A549 (cell line): ENCODE results near the gene OTOP3. TPM values are rescaled to one million over a fixed set of nuclear protein-coding genes. Genes with fewer than 3 reads are reported as not detected.

Experiments used
- ATAC-seq, 2 experiments: fragments of 200-7000 bp in 1 of 2; fragments of >200 bp in 1 of 2; cut with Nextera tagmentation in 1 of 2; cut with Tn5 transposase in 1 of 2; 3 replicates each; pipeline versions ENCODE4 v1.8.0 to v1.9.1; 2018 to 2020; ENCODE audit warnings: mild to moderate bottlenecking in 1 of 2, moderate library complexity in 1 of 2
- CTCF ChIA-PET: fragments of 300-600 bp; sonication (Branson Sonifier 250); formaldehyde crosslinking; extraction: SDS; loops from one replicate; lab custom pipeline; 2021; ENCODE audit warnings: antibody characterized with exemption, inconsistent platforms; lab: Yijun Ruan, JAX
- POLR2A ChIA-PET: fragments of 350-600 bp; formaldehyde crosslinking; extraction: SDS; loops from one replicate; lab custom pipeline; 2021; ENCODE audit warnings: antibody characterized with exemption, inconsistent platforms; lab: Yijun Ruan, JAX
- DNase-seq, 2 experiments: peaks; one replicate each; pipeline versions ENCODE4 v3.0.0 to v3.0.0-alpha.2; 2011 to 2016; ENCODE audit warnings: low read depth in 1 of 2, low spot score in 1 of 2
- FAIRE-seq: peaks from 2 replicates; lab custom pipeline; 2011; peaks lifted over from hg19 to GRCh38; lab: Jason Lieb, UNC
- H3K27ac ChIP-seq, 2 experiments: fragments of >200 bp; sonication (Bioruptor Twin); formaldehyde crosslinking; 3 replicates each; pipeline ENCODE4 v1.5.1; 2016 to 2017
- H3K4me1 ChIP-seq: fragments of >200 bp; sonication (Bioruptor Twin); formaldehyde crosslinking; 3 replicates; pipeline ENCODE4 v1.6.1; 2016
- H3K4me2 ChIP-seq: fragments of >200 bp; sonication (Bioruptor Twin); formaldehyde crosslinking; 3 replicates; pipeline ENCODE4 v1.6.1; 2016
- H3K4me3 ChIP-seq: fragments of >200 bp; sonication (Bioruptor Twin); formaldehyde crosslinking; 3 replicates; pipeline ENCODE4 v1.5.1; 2016
- H3K9me3 ChIP-seq: fragments of >200 bp; sonication (Bioruptor Twin); formaldehyde crosslinking; 3 replicates; pipeline ENCODE4 v1.6.1; 2016
- CBX8 ChIP-seq: fragments of 200-600 bp; sonication (generic); IDR thresholded peaks from 2 replicates; pipeline ENCODE4 v1.6.1; 2016
- CHD4 ChIP-seq: fragments of 200-600 bp; sonication (generic); IDR thresholded peaks from 2 replicates; pipeline ENCODE4 v1.6.1; 2016; ENCODE audit warnings: antibody characterized with exemption, mild to moderate bottlenecking, borderline replicate concordance
- EHF ChIP-seq: fragments of 250-450 bp; sonication (Bioruptor Pico); IDR thresholded peaks from 2 replicates; pipeline ENCODE4 v1.5.0; 2020; ENCODE audit warnings: mild to moderate bottlenecking
- ESRRA ChIP-seq: fragments of 150-350 bp; IDR thresholded peaks from 2 replicates; pipeline ENCODE4 v1.6.1; 2014; ENCODE audit warnings: mild to moderate bottlenecking, low read length, borderline replicate concordance
- HDAC2 ChIP-seq: fragments of 200-600 bp; sonication (generic); IDR thresholded peaks from 2 replicates; pipeline ENCODE4 v1.6.1; 2016
- HEYL ChIP-seq: fragments of 250-450 bp; sonication (Bioruptor Pico); IDR thresholded peaks from 2 replicates; pipeline ENCODE4 v1.8.0; 2021; ENCODE audit warnings: mild to moderate bottlenecking, moderate library complexity
- HOXA7 ChIP-seq: fragments of 250-450 bp; sonication (Bioruptor Pico); IDR thresholded peaks from 2 replicates; pipeline ENCODE4 v1.5.0; 2020; ENCODE audit warnings: mild to moderate bottlenecking, moderate library complexity
- HOXB13 ChIP-seq: fragments of 250-450 bp; sonication (Bioruptor Pico); IDR thresholded peaks from 2 replicates; pipeline ENCODE4 v1.5.0; 2020; ENCODE audit warnings: low read depth, mild to moderate bottlenecking, moderate library complexity
- JUN ChIP-seq, 2 experiments: fragments of >200 bp; sonication (Bioruptor Twin); formaldehyde crosslinking; IDR thresholded peaks; 2 replicates in 1 of 2; 3 replicates in 1 of 2; pipeline ENCODE4 v1.6.1; 2016 to 2017
- JUNB ChIP-seq: fragments of >200 bp; sonication (Bioruptor Twin); formaldehyde crosslinking; IDR thresholded peaks from 2 replicates; pipeline ENCODE4 v1.6.1; 2016
- KDM5A ChIP-seq: fragments of 200-600 bp; sonication (generic); IDR thresholded peaks from 2 replicates; pipeline ENCODE4 v1.6.1; 2016; ENCODE audit warnings: antibody characterized with exemption, mild to moderate bottlenecking
- MYC ChIP-seq: IDR thresholded peaks from 2 replicates; pipeline ENCODE4 v1.6.1; 2012; ENCODE audit warnings: mild to moderate bottlenecking, inconsistent platforms, low read length, improper control_type of control experiment, borderline replicate concordance
- NFE2L2 ChIP-seq: fragments of 150-350 bp; conservative IDR thresholded peaks from 2 replicates; pipeline ENCODE4 v1.6.1; 2014; ENCODE audit warnings: low read length
- RAD21 ChIP-seq, 2 experiments: fragments of >200 bp in 1 of 2; sonication (Bioruptor Twin) in 1 of 2; formaldehyde crosslinking in 1 of 2; IDR thresholded peaks in 1 of 2; conservative IDR thresholded peaks in 1 of 2; 2 replicates in 1 of 2; 3 replicates in 1 of 2; pipeline ENCODE4 v1.6.1; 2012 to 2018; ENCODE audit warnings: inconsistent platforms in 1 of 2
- RCOR1 ChIP-seq: fragments of 150-350 bp; IDR thresholded peaks from 2 replicates; pipeline ENCODE4 v1.6.1; 2014; ENCODE audit warnings: antibody characterized with exemption, low read length, low read depth
- RFX5 ChIP-seq: fragments of 450-650 bp; IDR thresholded peaks from 2 replicates; pipeline ENCODE4 v1.7.1; 2014; ENCODE audit warnings: antibody characterized with exemption, mild to moderate bottlenecking, moderate library complexity
- RNF2 ChIP-seq: fragments of 200-600 bp; sonication (generic); IDR thresholded peaks from 2 replicates; pipeline ENCODE4 v1.6.1; 2016; ENCODE audit warnings: low read depth, mild to moderate bottlenecking, antibody characterized with exemption, moderate library complexity, borderline replicate concordance
- SMC3 ChIP-seq: fragments of >200 bp; sonication (Bioruptor Twin); formaldehyde crosslinking; IDR thresholded peaks from 3 replicates; pipeline ENCODE4 v1.6.1; 2018; ENCODE audit warnings: inconsistent platforms
- SREBF2 ChIP-seq: fragments of 450-650 bp; IDR thresholded peaks from 2 replicates; pipeline ENCODE4 v1.6.1; 2014; ENCODE audit warnings: mild to moderate bottlenecking, moderate library complexity
- ZNF302 ChIP-seq: fragments of 250-450 bp; sonication (Bioruptor Pico); IDR thresholded peaks from 2 replicates; pipeline ENCODE4 v1.9.0; 2021; ENCODE audit warnings: inconsistent platforms, mild to moderate bottlenecking, moderate library complexity
- ZSCAN20 ChIP-seq: fragments of 250-450 bp; sonication (Bioruptor Pico); IDR thresholded peaks from 2 replicates; pipeline ENCODE4 v1.8.0; 2022; ENCODE audit warnings: mild to moderate bottlenecking, moderate library complexity
- WGBS: methylation state at CpG from one replicate; pipeline ENCODE4 v1.1.6; 2017; ENCODE audit errors: missing lambda C conversion rate; 5-methylcytosine and 5-hydroxymethylcytosine counted together
- polyA plus RNA-seq, 4 experiments: library from polyadenylated mRNA; depleted of rRNA in 3 of 4; stranded (reverse); fragments of >200 nt; fragmentation: RNase III in 1 of 4; extraction: RNeasy Plus Mini Kit Qiagen cat#74134 plus additional on column Dnase treatment in 1 of 4; gene quantifications; 2 replicates in 3 of 4; 3 replicates in 1 of 4; pipeline ENCODE4 v1.2.3, GENCODE V29; 2011 to 2017
- TF ChIP-seq, protein P1 (sequence below): fragments of >200 bp; sonication (Bioruptor Twin); formaldehyde crosslinking; IDR thresholded peaks from 3 replicates; pipeline ENCODE4 v1.5.1; 2016
- TF ChIP-seq, protein P2 (sequence below): fragments of 150-350 bp; IDR thresholded peaks from 2 replicates; pipeline ENCODE4 v1.6.1; 2014; ENCODE audit warnings: low read depth, mild to moderate bottlenecking, low read length
- TF ChIP-seq, protein P3 (sequence below): IDR thresholded peaks from 2 replicates; pipeline ENCODE4 v1.6.1; 2012
- TF ChIP-seq, protein P4 (sequence below): IDR thresholded peaks from 2 replicates; pipeline ENCODE4 v1.6.1; 2012; ENCODE audit warnings: low read depth, borderline replicate concordance
- TF ChIP-seq, protein P5 (sequence below): IDR thresholded peaks from 2 replicates; pipeline ENCODE4 v1.6.1; 2012

The OTOP3 gene
- polyA plus RNA-seq, 2 of the 4 experiments (the other 2 are of a cell fraction), result not detected

DNA sequence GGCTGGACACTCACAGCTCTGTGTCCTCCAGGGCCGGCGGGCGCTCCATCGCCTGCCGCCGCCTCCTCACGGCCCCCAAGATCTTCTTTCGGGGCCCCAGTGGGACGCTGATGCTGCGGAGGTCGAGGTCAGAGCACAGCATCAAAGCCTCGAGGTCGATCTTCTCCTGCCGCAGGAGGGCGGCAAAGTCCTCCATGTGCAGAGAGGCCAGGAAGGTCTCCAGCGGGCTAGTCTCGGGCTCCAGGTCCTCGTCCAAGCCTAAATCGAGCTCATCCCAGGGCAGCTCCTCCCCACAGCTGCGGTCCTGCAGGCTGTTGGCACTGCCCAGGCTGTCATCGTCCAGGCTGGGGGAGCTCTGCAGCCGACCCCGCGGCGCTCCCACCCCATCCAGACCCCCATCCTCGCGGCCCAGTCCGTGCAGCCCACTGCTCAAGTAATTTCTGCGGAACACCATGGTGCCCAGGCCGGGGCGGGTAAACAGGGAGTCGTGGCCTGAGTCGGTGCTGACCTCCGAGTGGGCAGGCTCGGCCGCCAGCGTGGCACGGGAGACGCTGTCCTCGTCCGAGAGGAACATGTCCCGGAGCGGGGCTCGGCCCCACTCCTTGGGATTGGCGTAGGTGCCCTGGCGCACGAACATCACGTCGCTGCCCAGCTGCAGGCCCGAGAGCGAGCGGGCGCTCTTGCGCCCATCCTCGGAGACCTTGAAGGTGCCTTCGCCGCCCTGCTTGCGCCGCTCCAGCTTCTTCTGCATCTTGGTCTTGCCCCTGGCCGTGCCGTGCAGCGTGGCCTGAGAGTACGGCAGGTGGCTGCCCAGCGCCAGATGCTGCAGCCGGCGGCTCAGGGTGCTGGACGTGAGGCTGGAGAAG lies 16.0 kb upstream of the OTOP3 start:
- Histone ChIP-seq H3K9me3 (no peaks in the 10 kb centered on the region), H3K4me1 (peaks cover 19% of the 10 kb centered on the region; the same call in 2 of the 3 replicates), H3K4me2 (no peak overlapping the region), H3K4me3 (no peak overlapping the region), H3K27ac (no peak overlapping the region)
- peak; percentile 46 to 81; a peak in 5 of 6 replicates for ATAC-seq
- FAIRE-seq, result peak; percentile 82
- TF ChIP-seq RAD21 (conservative IDR thresholded peaks at IDR 0.05 in 1 of 2, IDR thresholded peaks at IDR 0.05 in 1 of 2) (peak; percentile 77 to 89), ESRRA (0 out of 2 replicates have a peak, but pooled peaks have one; percentile 15), ZSCAN20 (CRISPR knock-in tag) (no peak), RCOR1 (no peak), KDM5A (no peak), CHD4 (no peak), RFX5 (no peak), EHF (CRISPR knock-in tag) (no peak), ZNF302 (CRISPR knock-in tag) (no peak), JUN (IDR thresholded peaks at IDR 0.05) (no peak), MYC (no peak), SMC3 (peak; percentile 44; the same call in 1 of the 3 replicates)
- TF ChIP-seq, protein P1, sequence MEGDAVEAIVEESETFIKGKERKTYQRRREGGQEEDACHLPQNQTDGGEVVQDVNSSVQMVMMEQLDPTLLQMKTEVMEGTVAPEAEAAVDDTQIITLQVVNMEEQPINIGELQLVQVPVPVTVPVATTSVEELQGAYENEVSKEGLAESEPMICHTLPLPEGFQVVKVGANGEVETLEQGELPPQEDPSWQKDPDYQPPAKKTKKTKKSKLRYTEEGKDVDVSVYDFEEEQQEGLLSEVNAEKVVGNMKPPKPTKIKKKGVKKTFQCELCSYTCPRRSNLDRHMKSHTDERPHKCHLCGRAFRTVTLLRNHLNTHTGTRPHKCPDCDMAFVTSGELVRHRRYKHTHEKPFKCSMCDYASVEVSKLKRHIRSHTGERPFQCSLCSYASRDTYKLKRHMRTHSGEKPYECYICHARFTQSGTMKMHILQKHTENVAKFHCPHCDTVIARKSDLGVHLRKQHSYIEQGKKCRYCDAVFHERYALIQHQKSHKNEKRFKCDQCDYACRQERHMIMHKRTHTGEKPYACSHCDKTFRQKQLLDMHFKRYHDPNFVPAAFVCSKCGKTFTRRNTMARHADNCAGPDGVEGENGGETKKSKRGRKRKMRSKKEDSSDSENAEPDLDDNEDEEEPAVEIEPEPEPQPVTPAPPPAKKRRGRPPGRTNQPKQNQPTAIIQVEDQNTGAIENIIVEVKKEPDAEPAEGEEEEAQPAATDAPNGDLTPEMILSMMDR, result peak; percentile 64
- TF ChIP-seq, protein P2, sequence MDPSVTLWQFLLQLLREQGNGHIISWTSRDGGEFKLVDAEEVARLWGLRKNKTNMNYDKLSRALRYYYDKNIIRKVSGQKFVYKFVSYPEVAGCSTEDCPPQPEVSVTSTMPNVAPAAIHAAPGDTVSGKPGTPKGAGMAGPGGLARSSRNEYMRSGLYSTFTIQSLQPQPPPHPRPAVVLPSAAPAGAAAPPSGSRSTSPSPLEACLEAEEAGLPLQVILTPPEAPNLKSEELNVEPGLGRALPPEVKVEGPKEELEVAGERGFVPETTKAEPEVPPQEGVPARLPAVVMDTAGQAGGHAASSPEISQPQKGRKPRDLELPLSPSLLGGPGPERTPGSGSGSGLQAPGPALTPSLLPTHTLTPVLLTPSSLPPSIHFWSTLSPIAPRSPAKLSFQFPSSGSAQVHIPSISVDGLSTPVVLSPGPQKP, result no peak
- TF ChIP-seq, protein P3, sequence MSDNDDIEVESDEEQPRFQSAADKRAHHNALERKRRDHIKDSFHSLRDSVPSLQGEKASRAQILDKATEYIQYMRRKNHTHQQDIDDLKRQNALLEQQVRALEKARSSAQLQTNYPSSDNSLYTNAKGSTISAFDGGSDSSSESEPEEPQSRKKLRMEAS, result peak; percentile 83
- TF ChIP-seq, protein P4, sequence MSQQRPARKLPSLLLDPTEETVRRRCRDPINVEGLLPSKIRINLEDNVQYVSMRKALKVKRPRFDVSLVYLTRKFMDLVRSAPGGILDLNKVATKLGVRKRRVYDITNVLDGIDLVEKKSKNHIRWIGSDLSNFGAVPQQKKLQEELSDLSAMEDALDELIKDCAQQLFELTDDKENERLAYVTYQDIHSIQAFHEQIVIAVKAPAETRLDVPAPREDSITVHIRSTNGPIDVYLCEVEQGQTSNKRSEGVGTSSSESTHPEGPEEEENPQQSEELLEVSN, result peak; percentile 85
- TF ChIP-seq, all 56 proteins: peak for 6
- DNase-seq, result peak; percentile 80 to 94
- ChIA-PET POLR2A (interaction anchor here (0.7 to 1.0 kb wide), 3 partner anchors 41 to 93 kb away, joined by 3 to 5 read pairs (median 4); partner anchors contain the start of genes FDXR and MRPL58), CTCF (interaction anchor here (0.6 to 42.0 kb wide), 39 partner anchors 8 to 490 kb away, joined by 3 to 1448 read pairs (median 5); partner anchors contain the start of genes HID1, MRPL58 and OTOP3)
- 73% methylated on average over 57 of the region's 67 CpGs for WGBS

DNA sequence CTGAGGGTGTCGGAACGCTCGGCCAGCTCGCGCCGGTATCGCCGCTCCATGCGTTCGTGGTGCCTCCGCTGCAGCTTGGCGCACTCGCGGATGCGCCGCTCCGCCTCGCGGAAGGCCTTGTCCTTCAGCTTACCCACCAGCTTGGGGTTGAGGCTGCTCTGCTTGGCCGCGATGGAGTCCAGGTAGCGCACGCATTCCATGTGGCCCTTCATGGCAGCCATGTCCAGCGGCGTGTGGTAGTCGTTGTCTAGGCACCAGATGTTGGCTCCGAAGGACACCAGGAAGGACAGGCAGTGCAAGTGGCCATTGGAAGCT lies 15.4 kb upstream of the OTOP3 start:
- H3K4me2 ChIP-seq, result no peak overlapping the region
- ChIA-PET POLR2A (interaction anchor here (0.7 to 1.4 kb wide), 2 partner anchors 47 to 92 kb away, joined by 4 to 9 read pairs; partner anchors contain the start of genes FDXR and MRPL58), CTCF (interaction anchor here (0.8 to 42.0 kb wide), 17 partner anchors 8 to 309 kb away, joined by 3 to 1448 read pairs (median 5); partner anchors contain the start of genes HID1 and OTOP3)
- TF ChIP-seq HOXA7 (CRISPR knock-in tag) (no peak), HEYL (no peak), JUNB (no peak), NFE2L2 (no peak), HDAC2 (no peak), SREBF2 (no peak), HOXB13 (no peak), MYC (no peak), CBX8 (no peak), EHF (CRISPR knock-in tag) (no peak), RNF2 (no peak)
- TF ChIP-seq, protein P4, result no peak
- TF ChIP-seq, protein P5, sequence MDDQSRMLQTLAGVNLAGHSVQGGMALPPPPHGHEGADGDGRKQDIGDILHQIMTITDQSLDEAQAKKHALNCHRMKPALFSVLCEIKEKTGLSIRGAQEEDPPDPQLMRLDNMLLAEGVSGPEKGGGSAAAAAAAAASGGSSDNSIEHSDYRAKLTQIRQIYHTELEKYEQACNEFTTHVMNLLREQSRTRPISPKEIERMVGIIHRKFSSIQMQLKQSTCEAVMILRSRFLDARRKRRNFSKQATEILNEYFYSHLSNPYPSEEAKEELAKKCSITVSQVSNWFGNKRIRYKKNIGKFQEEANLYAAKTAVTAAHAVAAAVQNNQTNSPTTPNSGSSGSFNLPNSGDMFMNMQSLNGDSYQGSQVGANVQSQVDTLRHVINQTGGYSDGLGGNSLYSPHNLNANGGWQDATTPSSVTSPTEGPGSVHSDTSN, result no peak
- TF ChIP-seq, protein P1, result no peak
- H3K4me1 ChIP-seq, result peaks cover 19% of the 10 kb centered on the region; the same call in 2 of the 3 replicates
- ATAC-seq, result no peak
- no peaks in the 10 kb centered on the region for H3K9me3 ChIP-seq
- H3K4me3 ChIP-seq, result no peak overlapping the region
- no peak overlapping the region for H3K27ac ChIP-seq
- 96% methylated on average over 26 of the region's 27 CpGs for WGBS
- FAIRE-seq, result no peak
- no peak for DNase-seq
